ENCODE measurements around the gene CHPF. TPM values are rescaled to one million over a fixed set of nuclear protein-coding genes. Genes with fewer than 3 reads are reported as not detected.

The CHPF gene
- total RNA-seq, 1 experiment from 2014 or later: 13.8 TPM

DNA sequence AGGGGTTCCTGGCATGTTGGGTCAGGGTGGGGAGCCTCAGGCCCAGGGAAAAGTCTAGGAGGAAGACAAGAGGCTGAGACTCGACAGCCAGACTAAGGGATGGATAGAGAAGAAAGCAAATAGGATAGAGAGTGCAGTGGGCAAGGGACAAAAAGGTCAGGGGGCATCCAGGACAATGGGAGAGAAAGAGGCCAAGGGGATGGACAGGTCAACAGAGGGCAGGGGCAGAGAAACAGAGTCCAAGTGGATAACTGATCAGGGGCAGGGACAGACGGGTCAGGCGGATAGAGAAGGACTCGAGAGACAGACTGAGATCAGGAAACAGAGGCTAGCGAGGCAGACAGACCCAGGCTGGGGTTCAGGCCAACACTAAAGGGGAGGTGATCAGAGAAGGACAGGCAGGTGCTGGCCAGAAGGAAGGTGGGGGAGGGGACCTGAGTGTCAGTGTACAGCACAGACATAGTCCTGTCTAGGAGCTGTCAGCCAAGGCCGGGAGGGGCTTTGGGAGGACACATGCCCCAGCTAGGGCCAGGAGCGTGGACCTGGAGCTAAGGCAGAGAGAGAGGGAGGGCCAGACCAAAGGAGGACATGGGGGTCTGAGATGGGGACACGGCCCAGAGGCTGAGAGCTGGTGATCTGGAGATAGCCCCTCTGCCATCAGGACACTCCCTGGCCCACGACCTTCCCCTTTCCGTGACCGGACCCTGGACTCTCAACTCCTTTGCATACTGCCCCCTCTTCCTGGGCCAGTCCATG is 17.1 kb downstream of the CHPF start:
- TF ChIP-seq EZH2 (IDR thresholded peaks at IDR 0.05; ENCODE audit: borderline replicate concordance, low read depth, low read length, poor library complexity, severe bottlenecking): no peak
- TF ChIP-seq, protein P1, sequence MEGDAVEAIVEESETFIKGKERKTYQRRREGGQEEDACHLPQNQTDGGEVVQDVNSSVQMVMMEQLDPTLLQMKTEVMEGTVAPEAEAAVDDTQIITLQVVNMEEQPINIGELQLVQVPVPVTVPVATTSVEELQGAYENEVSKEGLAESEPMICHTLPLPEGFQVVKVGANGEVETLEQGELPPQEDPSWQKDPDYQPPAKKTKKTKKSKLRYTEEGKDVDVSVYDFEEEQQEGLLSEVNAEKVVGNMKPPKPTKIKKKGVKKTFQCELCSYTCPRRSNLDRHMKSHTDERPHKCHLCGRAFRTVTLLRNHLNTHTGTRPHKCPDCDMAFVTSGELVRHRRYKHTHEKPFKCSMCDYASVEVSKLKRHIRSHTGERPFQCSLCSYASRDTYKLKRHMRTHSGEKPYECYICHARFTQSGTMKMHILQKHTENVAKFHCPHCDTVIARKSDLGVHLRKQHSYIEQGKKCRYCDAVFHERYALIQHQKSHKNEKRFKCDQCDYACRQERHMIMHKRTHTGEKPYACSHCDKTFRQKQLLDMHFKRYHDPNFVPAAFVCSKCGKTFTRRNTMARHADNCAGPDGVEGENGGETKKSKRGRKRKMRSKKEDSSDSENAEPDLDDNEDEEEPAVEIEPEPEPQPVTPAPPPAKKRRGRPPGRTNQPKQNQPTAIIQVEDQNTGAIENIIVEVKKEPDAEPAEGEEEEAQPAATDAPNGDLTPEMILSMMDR (conservative IDR thresholded peaks at IDR 0.05; ENCODE audit: low read depth, low read length): no peak
- H3K36me3 ChIP-seq (ENCODE audit: insufficient read depth, low read length, poor library complexity, severe bottlenecking): no peaks in the 10 kb centered on the region
- no peak overlapping the region for H3K27ac ChIP-seq (ENCODE audit: low read depth, low read length, poor library complexity, severe bottlenecking)
- peaks cover 17% of the 10 kb centered on the region for H3K4me1 ChIP-seq (ENCODE audit: insufficient read depth, low read length, poor library complexity, severe bottlenecking)
- intact Hi-C loops (cut with micrococcal nuclease; ENCODE audit: unreplicated experiment): no loop called here
- BruUV-seq (replicated peaks): no TSS peak
- CTCF ChIA-PET: interaction anchor here (1.2 to 5.1 kb wide), 3 partner anchors 17 to 123 kb away, joined by 3 to 31 read pairs (median 5); a partner anchor contains a TSS
- no peak for DNase-seq (ENCODE audit: low spot score)
- H3K9me3 ChIP-seq (ENCODE audit: low read depth, low read length, poor library complexity, severe bottlenecking): no peaks in the 10 kb centered on the region
- H3K27me3 ChIP-seq (replicated peaks; ENCODE audit: insufficient read depth, low read depth, low read length, poor library complexity): no peaks in the 10 kb centered on the region
- POLR2A ChIA-PET (ENCODE audit: low non-redundant PET): interaction anchor here (0.7 kb wide), 1 partner anchor 26 kb away, joined by 3 read pairs; no protein-coding TSS in a partner anchor
- H3K4me3 ChIP-seq (ENCODE audit: low read depth, low read length, poor library complexity, severe bottlenecking): no peak overlapping the region

DNA sequence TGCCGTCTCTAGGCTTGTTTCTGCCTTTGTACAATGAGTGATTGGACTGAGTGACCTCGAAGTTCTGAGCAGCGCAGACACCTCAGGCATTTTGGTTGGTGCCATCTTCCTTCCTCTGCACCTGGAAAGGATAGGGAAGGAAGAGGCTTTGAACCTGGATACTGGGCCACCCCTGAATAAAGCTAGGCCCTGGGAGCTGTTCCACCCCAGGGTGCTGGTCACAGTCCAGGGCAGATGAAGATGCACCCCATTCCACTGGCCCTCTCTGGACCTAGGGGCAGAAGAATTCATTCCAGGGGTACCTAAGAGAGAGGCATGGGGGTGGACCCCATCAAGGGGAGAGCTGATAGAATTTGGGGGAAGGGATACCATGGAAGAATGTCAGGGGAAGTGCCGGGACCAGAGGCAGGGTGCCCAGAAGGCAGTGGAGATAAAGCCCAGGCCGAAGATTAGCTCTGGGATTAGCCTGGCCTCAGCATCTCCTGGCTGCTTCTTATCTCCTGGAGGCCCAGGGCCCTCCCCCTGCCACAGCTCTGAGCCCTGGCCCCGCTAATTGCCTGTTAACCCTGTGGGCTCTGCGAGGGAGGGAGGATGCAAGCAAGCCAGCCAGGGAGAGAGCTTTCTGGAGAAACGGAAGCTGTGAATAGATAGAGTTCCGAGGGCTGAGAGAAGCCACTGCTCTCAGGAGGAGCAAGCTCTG is 17.9 kb downstream of the CHPF start:
- intact Hi-C loops (cut with micrococcal nuclease; ENCODE audit: unreplicated experiment): no loop called here
- DNase-seq (ENCODE audit: low spot score): no peak
- H3K4me3 ChIP-seq (ENCODE audit: low read depth, low read length, poor library complexity, severe bottlenecking): no peak overlapping the region
- no TSS peak for BruUV-seq (replicated peaks)
- POLR2A ChIA-PET (ENCODE audit: low non-redundant PET): interaction anchor here (0.7 kb wide), 1 partner anchor 27 kb away, joined by 3 read pairs; no protein-coding TSS in a partner anchor
- peaks cover 25% of the 10 kb centered on the region for H3K4me1 ChIP-seq (ENCODE audit: insufficient read depth, low read length, poor library complexity, severe bottlenecking)
- H3K27ac ChIP-seq (ENCODE audit: low read depth, low read length, poor library complexity, severe bottlenecking): no peak overlapping the region
- TF ChIP-seq, protein P1 (conservative IDR thresholded peaks at IDR 0.05; ENCODE audit: low read depth, low read length): no peak
- TF ChIP-seq EZH2 (IDR thresholded peaks at IDR 0.05; ENCODE audit: borderline replicate concordance, low read depth, low read length, poor library complexity, severe bottlenecking): no peak
- no peaks in the 10 kb centered on the region for H3K27me3 ChIP-seq (replicated peaks; ENCODE audit: insufficient read depth, low read depth, low read length, poor library complexity)
- CTCF ChIA-PET: interaction anchor here (1.2 to 5.1 kb wide), 2 partner anchors 16 to 31 kb away, joined by 3 to 31 read pairs; a partner anchor contains a TSS
- H3K9me3 ChIP-seq (ENCODE audit: low read depth, low read length, poor library complexity, severe bottlenecking): no peaks in the 10 kb centered on the region
- H3K36me3 ChIP-seq (ENCODE audit: insufficient read depth, low read length, poor library complexity, severe bottlenecking): no peaks in the 10 kb centered on the region

DNA sequence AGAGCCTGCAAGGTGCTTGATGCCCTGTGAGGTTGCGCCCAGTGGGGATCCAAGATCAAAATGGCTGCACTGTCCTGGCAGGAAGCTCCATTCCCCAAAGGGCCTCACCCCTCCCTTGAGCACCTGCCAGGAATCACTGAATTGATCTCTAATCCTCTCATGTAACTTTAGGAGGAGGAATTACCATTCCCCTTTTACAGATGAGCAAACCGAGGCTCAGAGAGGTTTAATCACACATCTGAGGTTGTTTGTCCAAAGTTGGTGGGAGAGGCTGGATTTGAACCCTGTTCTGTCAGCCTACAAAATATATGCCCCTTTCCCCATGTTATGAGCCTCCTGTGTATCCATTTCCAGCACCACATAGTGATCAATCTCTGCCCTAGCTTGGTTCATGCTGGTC is 18.8 kb downstream of the CHPF start:
- Histone ChIP-seq H3K9me3 (ENCODE audit: low read depth, low read length, poor library complexity, severe bottlenecking) (no peaks in the 10 kb centered on the region), H3K27me3 (replicated peaks; ENCODE audit: insufficient read depth, low read depth, low read length, poor library complexity) (no peaks in the 10 kb centered on the region), H3K4me1 (ENCODE audit: insufficient read depth, low read length, poor library complexity, severe bottlenecking) (peaks cover 30% of the 10 kb centered on the region), H3K27ac (ENCODE audit: low read depth, low read length, poor library complexity, severe bottlenecking) (no peak overlapping the region), H3K4me3 (ENCODE audit: low read depth, low read length, poor library complexity, severe bottlenecking) (no peak overlapping the region), H3K36me3 (ENCODE audit: insufficient read depth, low read length, poor library complexity, severe bottlenecking) (no peaks in the 10 kb centered on the region)
- no peak for TF ChIP-seq EZH2 (IDR thresholded peaks at IDR 0.05; ENCODE audit: borderline replicate concordance, low read depth, low read length, poor library complexity, severe bottlenecking)
- TF ChIP-seq, protein P1 (conservative IDR thresholded peaks at IDR 0.05; ENCODE audit: low read depth, low read length): no peak
- BruUV-seq (replicated peaks): no TSS peak
- CTCF ChIA-PET: interaction anchor here (5.1 kb wide), 1 partner anchor 30 kb away, joined by 31 read pairs; a partner anchor contains a TSS
- no peak for DNase-seq (ENCODE audit: low spot score)
- intact Hi-C loops (cut with micrococcal nuclease; ENCODE audit: unreplicated experiment): loop anchor here (5.0 kb wide), 1 partner anchor 48 kb away; no protein-coding TSS in a partner anchor
- POLR2A ChIA-PET (ENCODE audit: low non-redundant PET): no interaction called here

All from A673 (cell line).